Testis (tissue), 3 donors: ENCODE results near the gene CPT1C. TPM values are rescaled to one million over a fixed set of nuclear protein-coding genes. Genes with fewer than 3 reads are reported as not detected.

Experiments
- DNase-seq: peaks from one replicate; pipeline ENCODE4 v3.0.0-alpha.2; 2019
- H3K27ac ChIP-seq, 2 donors: fragments of 200-600 bp; sonication (generic); one replicate each; pipeline ENCODE4 v1.5.1; 2019
- H3K27me3 ChIP-seq: fragments of 200-600 bp; sonication (generic); one replicate; pipeline ENCODE4 v1.5.1; 2019
- H3K36me3 ChIP-seq: fragments of 200-600 bp; sonication (generic); one replicate; pipeline ENCODE4 v1.5.1; 2017; ENCODE audit warnings: low read depth; ENCODE audit errors: missing control alignments
- H3K4me1 ChIP-seq: fragments of 200-600 bp; sonication (generic); one replicate; pipeline ENCODE4 v1.5.1; 2019
- H3K4me3 ChIP-seq, 2 donors: fragments of 200-600 bp; sonication (generic); one replicate each; pipeline ENCODE4 v1.5.1; 2017 to 2019
- H3K9me3 ChIP-seq: fragments of 200-600 bp; sonication (generic); one replicate; pipeline ENCODE4 v1.5.1; 2017
- POLR2A ChIP-seq: fragments of 450-650 bp; IDR thresholded peaks from one replicate; pipeline ENCODE4 v1.6.1; 2017; ENCODE audit warnings: antibody characterized with exemption, mild to moderate bottlenecking, moderate library complexity
- WGBS, 2 donors: methylation state at CpG; one replicate each; pipeline ENCODE4 v1.1.5; 2018; 5-methylcytosine and 5-hydroxymethylcytosine counted together
- intact Hi-C: fragments of 100-400 bp; cut with DNase I; formaldehyde crosslinking; loops from one replicate; pipeline ENCODE4 v1.15.1; 2023; ENCODE audit warnings: low total_unique reads
- polyA plus RNA-seq: library from polyadenylated mRNA; stranded (reverse); fragments of 350-450 nt; fragmentation: Illumina TruSeq; extraction: RNeasy Lipid Tissue Mini Kit (QIAGEN cat#74804); gene quantifications from one replicate; pipeline ENCODE4 v1.2.3, GENCODE V29; 2014; ENCODE audit warnings: low read depth, low replicate concordance; ENCODE audit not compliant: insufficient read depth
- total RNA-seq, 2 donors: library from RNA; depleted of rRNA; stranded (reverse); fragments of >200 nt; gene quantifications; one replicate each; pipeline ENCODE4 v1.2.3, GENCODE V29; 2016
- TF ChIP-seq, protein P1 (sequence below), 3 experiments: fragments of 450-650 bp in 2 of 3; fragments of 200-600 bp in 1 of 3; sonication (generic) in 1 of 3; IDR thresholded peaks; one replicate each; pipeline ENCODE4 v1.5.1; 2016 to 2019; ENCODE audit warnings: antibody characterized with exemption in 3 of 3, mild to moderate bottlenecking in 2 of 3, moderate library complexity in 1 of 3

Gene CPT1C
- total and polyA plus RNA-seq, 3 donors from 2014 or later, result 8.8 to 17.1 (median 9.8) TPM

DNA sequence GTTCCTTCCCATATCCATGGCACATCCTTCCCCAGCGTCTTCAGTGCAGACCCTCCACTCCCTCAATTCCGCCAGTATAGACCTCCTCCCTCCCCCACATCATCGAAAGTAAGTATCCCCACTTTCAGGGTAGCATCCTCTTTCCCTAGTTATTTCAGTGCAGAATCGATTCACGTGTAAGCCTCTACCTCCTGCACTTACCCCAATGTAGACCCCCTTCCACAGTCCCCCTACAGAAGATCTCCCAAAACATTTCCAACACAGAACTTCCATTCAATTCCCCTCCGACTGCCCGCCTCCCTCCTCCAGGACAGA lies 25.9 kb upstream of the CPT1C start:
- no peaks in the 10 kb centered on the region for H3K27me3 ChIP-seq
- TF ChIP-seq POLR2A, result no peak
- TF ChIP-seq, protein P1, sequence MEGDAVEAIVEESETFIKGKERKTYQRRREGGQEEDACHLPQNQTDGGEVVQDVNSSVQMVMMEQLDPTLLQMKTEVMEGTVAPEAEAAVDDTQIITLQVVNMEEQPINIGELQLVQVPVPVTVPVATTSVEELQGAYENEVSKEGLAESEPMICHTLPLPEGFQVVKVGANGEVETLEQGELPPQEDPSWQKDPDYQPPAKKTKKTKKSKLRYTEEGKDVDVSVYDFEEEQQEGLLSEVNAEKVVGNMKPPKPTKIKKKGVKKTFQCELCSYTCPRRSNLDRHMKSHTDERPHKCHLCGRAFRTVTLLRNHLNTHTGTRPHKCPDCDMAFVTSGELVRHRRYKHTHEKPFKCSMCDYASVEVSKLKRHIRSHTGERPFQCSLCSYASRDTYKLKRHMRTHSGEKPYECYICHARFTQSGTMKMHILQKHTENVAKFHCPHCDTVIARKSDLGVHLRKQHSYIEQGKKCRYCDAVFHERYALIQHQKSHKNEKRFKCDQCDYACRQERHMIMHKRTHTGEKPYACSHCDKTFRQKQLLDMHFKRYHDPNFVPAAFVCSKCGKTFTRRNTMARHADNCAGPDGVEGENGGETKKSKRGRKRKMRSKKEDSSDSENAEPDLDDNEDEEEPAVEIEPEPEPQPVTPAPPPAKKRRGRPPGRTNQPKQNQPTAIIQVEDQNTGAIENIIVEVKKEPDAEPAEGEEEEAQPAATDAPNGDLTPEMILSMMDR (IDR thresholded peaks at IDR 0.05), result no peak
- 0 to 1% methylated on average over 7 of the region's 7 CpGs for WGBS, 2 donors
- DNase-seq, result no peak
- intact Hi-C loops, result no loop called here
- H3K4me1 ChIP-seq, result peaks cover 10% of the 10 kb centered on the region
- H3K36me3 ChIP-seq, result no peaks in the 10 kb centered on the region
- peak overlapping the region; percentile 83 to 85 for H3K27ac ChIP-seq
- H3K4me3 ChIP-seq, result peak overlapping the region; percentile 61 to 78
- H3K9me3 ChIP-seq, result no peaks in the 10 kb centered on the region

DNA sequence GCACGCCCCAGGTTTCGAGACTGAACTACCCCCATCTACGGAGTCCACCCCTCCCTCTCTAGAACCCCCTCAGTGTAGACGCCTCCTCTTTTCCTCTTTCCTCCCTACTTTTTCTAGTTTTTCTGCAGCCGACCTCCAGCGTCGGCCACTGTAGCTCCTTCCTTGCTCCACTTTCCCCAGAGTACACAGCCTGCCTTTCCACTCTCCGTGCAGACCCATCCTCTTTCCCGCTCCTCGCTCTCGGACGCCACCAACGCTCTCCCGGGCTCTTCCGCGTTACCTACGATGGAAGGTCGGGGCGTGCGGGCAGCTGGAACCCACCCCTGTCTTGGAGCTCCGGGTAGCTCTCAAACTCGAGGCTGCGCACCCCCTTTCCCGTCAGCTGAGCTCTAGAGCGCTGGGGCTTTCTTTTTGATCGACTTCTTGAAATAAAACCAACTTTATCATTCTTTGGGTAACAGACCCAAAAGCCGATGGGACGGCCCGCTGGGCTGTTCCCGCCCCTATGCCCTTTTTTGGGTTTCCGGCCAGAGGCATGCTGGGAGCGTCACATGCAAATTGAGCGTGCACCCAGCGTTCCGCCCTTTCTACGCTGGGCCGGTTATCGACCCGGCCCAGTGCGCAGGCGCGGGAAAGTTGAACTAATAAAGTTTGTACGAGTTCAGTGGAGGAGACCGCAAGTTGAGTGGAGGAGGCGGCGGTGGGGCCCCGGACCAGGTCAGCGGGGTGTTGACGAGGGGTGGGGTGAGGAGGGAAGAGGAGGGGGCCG lies 25.4 kb upstream of the CPT1C start, which contains the start of the genes BCL2L12 and IRF3:
Gene BCL2L12 (plus strand): TSS at position 583 of the 769 bp plus-strand sequence. CDS start 760 bp downstream, outside the sequence.
Gene IRF3 (minus strand): TSS at position 507 of the 769 bp plus-strand sequence. CDS start 1,019 bp downstream, outside the sequence.
- H3K9me3 ChIP-seq, result no peaks in the 10 kb centered on the region
- peaks cover 10% of the 10 kb centered on the region for H3K4me1 ChIP-seq
- H3K4me3 ChIP-seq, result peak within 1 kb of the TSS; percentile 61 to 78
- peak; percentile 97 for DNase-seq
- intact Hi-C loops, result no loop called here
- H3K27ac ChIP-seq, result peak within 1 kb of the TSS; percentile 83 to 85
- H3K27me3 ChIP-seq, result no peaks in the 10 kb centered on the region
- no peaks in the 10 kb centered on the region for H3K36me3 ChIP-seq
- TF ChIP-seq, protein P1 (IDR thresholded peaks at IDR 0.05), result no peak
- TF ChIP-seq POLR2A, result peak; percentile 31
- WGBS, 2 donors, result 1% methylated on average over 50 of the region's 50 CpGs

- TF ChIP-seq POLR2A, result no peak
- TF ChIP-seq, protein P1 (IDR thresholded peaks at IDR 0.05), result no peak
- peak overlapping the region; percentile 61 to 78 for H3K4me3 ChIP-seq
- 0 to 1% methylated on average over 9 of the region's 9 CpGs for WGBS, 2 donors
- H3K27me3 ChIP-seq, result no peaks in the 10 kb centered on the region
- H3K4me1 ChIP-seq, result peaks cover 10% of the 10 kb centered on the region
- H3K9me3 ChIP-seq, result no peaks in the 10 kb centered on the region
- intact Hi-C loops, result no loop called here
- peak overlapping the region; percentile 50 to 85 for H3K27ac ChIP-seq
- no peak for DNase-seq
- H3K36me3 ChIP-seq, result no peaks in the 10 kb centered on the region
Measured at GRCh38 chr19:49666120-49666444, 24.8 kb upstream of the CPT1C start.

DNA sequence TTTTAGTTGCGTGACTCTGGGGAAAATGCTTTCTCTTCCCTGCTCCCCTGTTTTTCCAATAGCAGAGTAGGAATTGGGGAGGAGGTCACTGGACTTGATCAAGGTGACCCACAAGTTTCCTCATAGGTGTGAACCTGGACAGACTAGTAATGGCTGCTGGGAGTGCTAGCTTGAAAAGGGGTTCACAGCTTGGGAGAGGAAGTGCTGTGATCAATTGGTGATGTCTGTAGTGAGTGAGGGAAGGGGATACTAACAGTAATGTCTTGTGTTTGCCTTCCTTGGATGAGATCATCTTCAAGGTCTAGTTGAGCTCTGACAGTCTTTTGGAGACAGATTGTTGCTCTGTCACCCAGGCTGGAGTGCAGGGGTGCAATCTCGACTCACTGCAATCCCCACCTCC lies 23.4 kb upstream of the CPT1C start:
- WGBS, 2 donors, result 93 to 100% methylated on average over 2 of the region's 2 CpGs

More for the DNA sequence above, 23.4 kb upstream of the CPT1C start:
- Histone ChIP-seq H3K4me1 (peaks cover 10% of the 10 kb centered on the region), H3K4me3 (no peak overlapping the region), H3K9me3 (no peaks in the 10 kb centered on the region), H3K27me3 (no peaks in the 10 kb centered on the region), H3K27ac (no peak overlapping the region), H3K36me3 (no peaks in the 10 kb centered on the region)
- no peak for TF ChIP-seq POLR2A
- TF ChIP-seq, protein P1 (IDR thresholded peaks at IDR 0.05), result no peak
- intact Hi-C loops, result no loop called here
- DNase-seq, result no peak
